CD4-positive, CD25-positive, alpha-beta regulatory T cell (primary cell): Measurements from ENCODE around the gene GYS1. TPM values are rescaled to one million over a fixed set of nuclear protein-coding genes. Genes with fewer than 3 reads are reported as not detected.
"Not testable (repeated sequence)": the region's sequence is repeated elsewhere in the genome, so short reads cannot be mapped to it uniquely, and the experiment has no call there.

ENCODE experiments used
- ATAC-seq, 2 donors: fragments of 150-1000 bp; cut with Tn5 transposase; one replicate each; pipeline ENCODE4 v1.10.0; 2021; ENCODE audit warnings: low read depth in 2 of 2, moderate number of reproducible peaks in 2 of 2, moderate library complexity in 1 of 2
- DNase-seq, 3 donors: peaks; one replicate each; pipeline versions ENCODE4 v3.0.0 to v3.0.0-alpha.2; 2012 to 2022; ENCODE audit warnings: mixed read lengths in 1 of 3
- H3K27ac ChIP-seq: one replicate; pipeline ENCODE4 v1.7.0; 2013; ENCODE audit warnings: mild to moderate bottlenecking, low read length; ENCODE audit not compliant: insufficient read depth, poor library complexity, severe bottlenecking
- H3K27me3 ChIP-seq: one replicate; pipeline ENCODE4 v1.7.0; 2013; ENCODE audit warnings: low read length; ENCODE audit not compliant: control insufficient read depth, insufficient read depth
- H3K36me3 ChIP-seq: one replicate; pipeline ENCODE4 v1.7.0; 2013; ENCODE audit warnings: mild to moderate bottlenecking, low read length, moderate library complexity; ENCODE audit not compliant: control insufficient read depth, insufficient read depth
- H3K4me1 ChIP-seq: 2 replicates; pipeline ENCODE4 v1.7.0; 2013; ENCODE audit warnings: mild to moderate bottlenecking, low read length; ENCODE audit not compliant: insufficient read depth, control insufficient read depth, poor library complexity, severe bottlenecking
- H3K4me3 ChIP-seq: one replicate; pipeline ENCODE4 v1.7.0; 2013; ENCODE audit warnings: low read depth, mild to moderate bottlenecking, low read length, moderate library complexity
- H3K9me3 ChIP-seq, 2 experiments: 1 replicate in 1 of 2; 2 replicates in 1 of 2; pipeline ENCODE4 v1.7.0; 2013; ENCODE audit warnings: low read length in 2 of 2, mild to moderate bottlenecking in 1 of 2, moderate library complexity in 1 of 2; ENCODE audit not compliant: control insufficient read depth in 2 of 2
- H3K27ac Mint-ChIP-seq, 3 donors: one replicate each; pipeline ENCODE4 v1.8.0; 2020 to 2022; ENCODE audit warnings: mild to moderate bottlenecking in 3 of 3, mixed read lengths in 3 of 3, moderate library complexity in 2 of 3
- H3K27me3 Mint-ChIP-seq: one replicate; pipeline ENCODE4 v1.8.0; 2022; ENCODE audit warnings: mild to moderate bottlenecking, mixed read lengths
- H3K36me3 Mint-ChIP-seq: one replicate; pipeline ENCODE4 v1.8.0; 2020; ENCODE audit warnings: mixed read lengths
- H3K4me1 Mint-ChIP-seq, 4 donors: one replicate each; pipeline ENCODE4 v1.8.0; 2020 to 2022; ENCODE audit warnings: mixed read lengths in 4 of 4, mild to moderate bottlenecking in 1 of 4
- H3K4me3 Mint-ChIP-seq, 4 donors: one replicate each; pipeline ENCODE4 v1.8.0; 2020 to 2022; ENCODE audit warnings: mild to moderate bottlenecking in 4 of 4, mixed read lengths in 4 of 4, moderate library complexity in 3 of 4
- H3K9me3 Mint-ChIP-seq, 7 donors: one replicate each; pipeline ENCODE4 v1.8.0; 2020 to 2022; ENCODE audit warnings: mixed read lengths in 7 of 7, mild to moderate bottlenecking in 3 of 7, moderate library complexity in 2 of 7
- polyA plus RNA-seq, 4 donors: library from polyadenylated mRNA; unstranded; fragments of 300-500 nt; fragmentation: Illumina TruSeq; gene quantifications; one replicate each; pipeline ENCODE4 v1.2.3, GENCODE V29; 2021
- total RNA-seq: library from RNA; stranded (reverse); gene quantifications from one replicate; pipeline ENCODE4 v1.2.3, GENCODE V29; 2022

GYS1 gene
- total and polyA plus RNA-seq, 5 donors from 2014 or later, result 24.5 to 37.1 (median 27.6) TPM

GRCh38 chr19:49020931-49021895 lies 28.1 kb upstream of the GYS1 start:
- no peak for ATAC-seq
- peak overlapping the region in 3 of 4 donors; percentile 1 to 80 (median 1) for H3K4me3 Mint-ChIP-seq
- peak overlapping the region in 2 of 3 donors; percentile 52 to 60 for H3K27ac Mint-ChIP-seq

GRCh38 chr19:49020342-49020741 lies 27.2 kb upstream of the GYS1 start:
- peaks cover 3% of the 10 kb centered on the region for H3K36me3 Mint-ChIP-seq
- peaks cover 10% of the 10 kb centered on the region for H3K27me3 Mint-ChIP-seq
- H3K4me3 Mint-ChIP-seq, result peak overlapping the region in 2 of 4 donors; percentile 80 to 92
- no peaks in the 10 kb centered on the region for H3K36me3 ChIP-seq
- no peak overlapping the region for H3K27ac Mint-ChIP-seq
- H3K4me1 Mint-ChIP-seq, result peaks cover 7 to 39% (median 15%) of the 10 kb centered on the region in 4 donors
- DNase-seq (no peak), ATAC-seq (no peak)
- H3K9me3 Mint-ChIP-seq, result peaks cover 0 to 1% (median 0%) of the 10 kb centered on the region in 7 donors
- H3K4me3 ChIP-seq, result no peak overlapping the region
- no peaks in the 10 kb centered on the region for H3K27me3 ChIP-seq
- peaks cover 31% of the 10 kb centered on the region for H3K4me1 ChIP-seq
- H3K9me3 ChIP-seq, result no peaks in the 10 kb centered on the region
- H3K27ac ChIP-seq, result no peak overlapping the region

More at GRCh38 chr19:49020931-49021895, 28.1 kb upstream of the GYS1 start:
- Histone ChIP-seq H3K4me3 (no peak overlapping the region), H3K4me1 (peaks cover 31% of the 10 kb centered on the region), H3K27me3 (no peaks in the 10 kb centered on the region), H3K27ac (no peak overlapping the region), H3K9me3 (no peaks in the 10 kb centered on the region), H3K36me3 (no peaks in the 10 kb centered on the region)
- DNase-seq, result no peak
- no peaks in the 10 kb centered on the region for H3K36me3 Mint-ChIP-seq
- peaks cover 0 to 1% (median 0%) of the 10 kb centered on the region in 7 donors for H3K9me3 Mint-ChIP-seq
- peaks cover 10% of the 10 kb centered on the region for H3K27me3 Mint-ChIP-seq
- peaks cover 7 to 36% (median 15%) of the 10 kb centered on the region in 4 donors for H3K4me1 Mint-ChIP-seq

GRCh38 chr19:49019242-49019932 lies 26.3 kb upstream of the GYS1 start:
- DNase-seq (peak; percentile 54 to 57 (median 54)), ATAC-seq (peak in 1 of 2 donors; percentile 18)
- no peaks in the 10 kb centered on the region for H3K27me3 ChIP-seq
- peak overlapping the region; percentile 64 for H3K4me3 ChIP-seq
- peaks cover 31% of the 10 kb centered on the region for H3K4me1 ChIP-seq
- peaks cover 0 to 1% (median 0%) of the 10 kb centered on the region in 7 donors for H3K9me3 Mint-ChIP-seq
- H3K27ac ChIP-seq, result no peak overlapping the region
- H3K4me3 Mint-ChIP-seq, result peak overlapping the region; percentile 80 to 94 (median 92)
- peaks cover 7 to 39% (median 15%) of the 10 kb centered on the region in 4 donors for H3K4me1 Mint-ChIP-seq
- H3K9me3 ChIP-seq, result no peaks in the 10 kb centered on the region
- peaks cover 10% of the 10 kb centered on the region for H3K27me3 Mint-ChIP-seq
- no peaks in the 10 kb centered on the region for H3K36me3 ChIP-seq
- peak overlapping the region; percentile 79 to 92 (median 90) for H3K27ac Mint-ChIP-seq
- peaks cover 3% of the 10 kb centered on the region for H3K36me3 Mint-ChIP-seq

- Histone ChIP-seq H3K4me3 (peak overlapping the region; percentile 66), H3K4me1 (peaks cover 31% of the 10 kb centered on the region)
- H3K36me3 ChIP-seq, H3K9me3 ChIP-seq, H3K9me3 Mint-ChIP-seq, H3K27ac ChIP-seq, H3K27me3 ChIP-seq, H3K36me3 Mint-ChIP-seq, ATAC-seq: not testable (repeated sequence)
- H3K27ac Mint-ChIP-seq, result peak overlapping the region; percentile 79 to 92 (median 90)
- H3K4me3 Mint-ChIP-seq, result peak overlapping the region; percentile 80 to 94 (median 92)
- DNase-seq, result peak in 2 of 3 donors; percentile 28 to 53
- peaks cover 10% of the 10 kb centered on the region for H3K27me3 Mint-ChIP-seq
- peaks cover 7 to 39% (median 15%) of the 10 kb centered on the region in 4 donors for H3K4me1 Mint-ChIP-seq
These were observed 25.5 kb upstream of the GYS1 start for GRCh38 chr19:49018388-49019241.

- Mint-ChIP-seq H3K27me3 (peaks cover 10% of the 10 kb centered on the region), H3K9me3 (peaks cover 0 to 1% (median 0%) of the 10 kb centered on the region in 7 donors), H3K4me1 (peaks cover 7 to 39% (median 15%) of the 10 kb centered on the region in 4 donors), H3K36me3 (peaks cover 3% of the 10 kb centered on the region), H3K4me3 (peak overlapping the region; percentile 80 to 94 (median 92)), H3K27ac (peak overlapping the region in 2 of 3 donors; percentile 59 to 79)
- no peaks in the 10 kb centered on the region for H3K9me3 ChIP-seq
- H3K36me3 ChIP-seq, result no peaks in the 10 kb centered on the region
- DNase-seq (peak; percentile 59 to 72 (median 69)), ATAC-seq (peak; percentile 85)
- H3K4me1 ChIP-seq, result peaks cover 31% of the 10 kb centered on the region
- H3K27me3 ChIP-seq, result no peaks in the 10 kb centered on the region
- H3K27ac ChIP-seq, result peak overlapping the region; percentile 49
- H3K4me3 ChIP-seq, result peak overlapping the region; percentile 66
These were observed 24.7 kb upstream of the GYS1 start for GRCh38 chr19:49017666-49018351.

GRCh38 chr19:49017041-49017665 lies 24.0 kb upstream of the GYS1 start, which contains the start of gene LHB:
LHB (minus strand) TSS chr19:49017091; CDS start chr19:49017081, 10 bp downstream.
- Mint-ChIP-seq H3K36me3 (peaks cover 3% of the 10 kb centered on the region), H3K27me3 (peaks cover 10% of the 10 kb centered on the region), H3K9me3 (peaks cover 0 to 1% (median 0%) of the 10 kb centered on the region in 7 donors), H3K27ac (peak within 1 kb of the TSS in 2 of 3 donors; percentile 12 to 59), H3K4me1 (peaks cover 7 to 39% (median 15%) of the 10 kb centered on the region in 4 donors), H3K4me3 (peak within 1 kb of the TSS; percentile 80 to 92 (median 87))
- Histone ChIP-seq H3K36me3 (no peaks in the 10 kb centered on the region), H3K4me1 (peaks cover 31% of the 10 kb centered on the region), H3K27ac (peak within 1 kb of the TSS; percentile 49), H3K9me3 (no peaks in the 10 kb centered on the region), H3K4me3 (no peak within 1 kb of the TSS), H3K27me3 (no peaks in the 10 kb centered on the region)
- ATAC-seq, result no peak
- no peak for DNase-seq
